GM21367 (cell line): ENCODE results near the gene RNF128.
"Not testable (repeated sequence)": the region's sequence is repeated elsewhere in the genome, so short reads cannot be mapped to it uniquely, and the experiment has no call there.

Source experiments
- ATAC-seq: cut with Tn5 transposase; IDR thresholded peaks from one replicate; pipeline ENCODE4 v1.9.1; 2021; ENCODE audit not compliant: unreplicated experiment

The RNF128 gene

DNA sequence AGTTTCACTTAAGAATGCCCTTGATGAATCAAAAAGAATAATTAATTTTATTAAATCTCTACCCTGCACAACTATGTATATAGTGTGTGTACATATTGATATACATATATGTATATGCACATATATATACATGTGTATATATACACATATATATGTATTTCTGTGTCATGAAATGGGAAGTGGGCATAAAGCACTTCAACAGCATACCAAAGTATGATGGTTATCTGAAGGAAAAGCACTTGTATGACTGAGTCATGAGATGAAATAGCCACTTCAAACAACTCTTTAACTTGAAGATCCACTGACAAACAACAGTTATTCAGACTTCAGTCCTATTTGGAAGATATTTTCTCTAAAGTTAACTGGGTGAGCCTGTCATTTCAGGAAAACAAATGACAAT, 16.3 kb downstream of the RNF128 start:
- no peak for ATAC-seq

DNA sequence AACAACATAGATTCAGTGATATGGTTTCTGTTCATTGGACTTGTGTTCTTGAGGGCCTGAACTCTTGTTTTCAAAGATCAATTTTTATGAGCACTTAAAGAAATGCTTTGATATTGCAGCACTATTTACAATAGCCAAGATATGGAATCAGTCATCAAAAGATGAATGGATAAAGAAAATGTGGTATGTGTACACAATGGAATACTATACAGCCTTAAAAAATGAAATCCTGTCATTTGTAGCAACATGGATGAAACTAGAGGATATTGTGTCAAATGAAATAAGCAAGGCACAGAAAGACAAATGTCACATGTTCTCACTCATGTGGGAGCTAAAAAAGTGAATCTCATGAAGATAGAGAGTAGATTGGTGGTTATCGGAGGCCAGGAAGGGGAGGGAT, 21.9 kb downstream of the RNF128 start:
- ATAC-seq = no peak

DNA sequence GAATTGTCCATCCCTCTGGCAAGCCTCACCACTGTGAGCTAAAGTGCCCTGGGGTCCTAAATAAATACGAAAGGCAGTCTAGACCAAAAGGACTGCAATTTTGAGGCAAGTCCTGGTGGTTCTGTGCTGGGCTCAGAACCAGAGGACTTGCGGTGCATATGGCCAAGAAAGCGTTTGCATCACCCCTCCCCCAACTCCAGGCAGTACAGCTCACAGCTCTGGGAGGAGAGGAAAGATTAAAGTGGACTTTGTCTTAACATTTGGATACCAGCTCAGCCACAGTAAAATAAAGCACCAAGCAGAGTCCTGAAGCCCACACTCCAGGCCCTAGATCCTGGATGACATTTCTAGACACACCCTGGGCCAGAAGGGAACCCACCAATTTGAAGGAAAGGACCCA, 24.9 kb downstream of the RNF128 start:
- no peak for ATAC-seq

DNA sequence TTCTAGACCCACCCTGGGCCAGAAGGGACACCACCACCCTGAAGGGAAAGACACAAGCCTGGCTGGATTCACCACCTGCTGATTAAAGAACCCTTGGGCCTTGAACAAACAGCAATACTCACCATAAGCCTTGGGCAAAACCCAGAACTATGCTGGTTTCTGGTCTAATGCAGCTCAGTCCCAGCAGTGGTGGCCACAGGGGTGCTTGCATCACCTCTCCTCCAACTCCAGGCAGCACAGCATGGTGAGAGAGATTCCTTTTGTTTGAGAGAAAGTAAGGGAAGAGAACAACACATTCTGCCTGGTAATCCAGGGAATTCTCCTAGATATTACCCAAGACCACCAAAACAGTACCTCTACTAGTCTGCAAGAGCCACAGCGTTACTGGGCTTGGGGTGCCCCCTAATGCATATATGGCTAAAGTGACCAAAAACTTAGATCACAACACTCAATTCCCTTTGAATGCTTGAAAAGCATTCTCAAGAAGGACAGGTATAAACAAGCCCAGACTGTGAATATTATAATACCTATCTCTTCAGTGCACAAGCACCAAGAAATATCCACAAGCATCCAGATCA, 25.7 kb downstream of the RNF128 start:
- no peak for ATAC-seq

DNA sequence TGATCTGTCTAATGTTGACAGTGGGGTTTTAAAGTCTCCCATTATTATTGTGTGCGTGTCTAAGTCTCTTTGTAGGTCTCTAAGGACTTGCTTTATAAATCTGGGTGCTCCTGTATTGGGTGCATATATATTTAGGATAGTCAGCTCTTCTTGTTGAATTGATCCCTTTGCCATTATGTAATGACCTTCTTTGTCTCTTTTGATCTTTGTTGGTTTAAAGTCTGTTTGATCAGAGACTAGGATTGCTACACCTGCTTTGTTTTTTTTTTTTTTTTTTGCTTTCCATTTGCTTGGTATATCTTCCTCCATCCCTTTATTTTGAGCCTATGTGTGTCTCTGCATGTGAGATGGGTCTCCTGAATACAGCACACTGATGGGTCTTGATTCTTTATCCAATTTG, 42.8 kb downstream of the RNF128 start:
- not testable (repeated sequence) for ATAC-seq

DNA sequence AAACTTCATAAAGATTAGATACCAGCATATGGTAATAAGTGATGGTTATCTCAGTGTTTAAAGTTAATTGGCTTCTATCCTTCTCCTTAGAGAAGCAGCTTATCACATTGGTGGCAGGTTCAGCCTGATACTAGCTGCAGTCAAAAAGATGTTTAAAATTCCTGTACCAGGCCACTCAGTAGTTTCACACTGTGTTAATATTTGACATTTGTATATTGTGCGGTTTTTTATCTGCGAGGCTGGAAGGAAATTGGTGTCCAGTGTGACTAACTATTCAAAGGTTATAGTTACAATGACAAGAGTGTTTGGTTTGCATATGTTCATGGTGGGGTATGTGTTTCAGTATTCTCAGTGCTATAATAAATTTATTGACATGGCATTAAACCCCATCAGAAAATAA, 48.5 kb downstream of the RNF128 start:
- ATAC-seq = no peak

DNA sequence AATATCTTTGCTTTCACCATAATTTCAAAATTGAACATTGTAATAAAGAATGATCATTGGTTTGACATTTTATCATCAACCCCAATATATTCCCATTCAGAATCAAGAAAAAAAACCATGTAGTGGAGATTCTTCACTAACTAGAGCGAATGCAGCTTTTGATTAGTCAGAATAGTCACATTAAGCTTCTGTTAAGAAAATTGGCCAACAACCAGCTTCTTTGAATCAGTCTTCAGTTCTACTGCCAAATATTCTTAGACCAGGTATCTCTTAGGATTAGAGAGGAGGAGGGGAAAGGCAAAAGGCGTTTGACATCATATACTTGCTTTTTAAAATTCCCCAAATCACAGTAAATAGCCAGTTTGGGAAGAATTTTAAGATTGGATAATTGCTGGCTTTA, 53.8 kb downstream of the RNF128 start:
- no peak for ATAC-seq

DNA sequence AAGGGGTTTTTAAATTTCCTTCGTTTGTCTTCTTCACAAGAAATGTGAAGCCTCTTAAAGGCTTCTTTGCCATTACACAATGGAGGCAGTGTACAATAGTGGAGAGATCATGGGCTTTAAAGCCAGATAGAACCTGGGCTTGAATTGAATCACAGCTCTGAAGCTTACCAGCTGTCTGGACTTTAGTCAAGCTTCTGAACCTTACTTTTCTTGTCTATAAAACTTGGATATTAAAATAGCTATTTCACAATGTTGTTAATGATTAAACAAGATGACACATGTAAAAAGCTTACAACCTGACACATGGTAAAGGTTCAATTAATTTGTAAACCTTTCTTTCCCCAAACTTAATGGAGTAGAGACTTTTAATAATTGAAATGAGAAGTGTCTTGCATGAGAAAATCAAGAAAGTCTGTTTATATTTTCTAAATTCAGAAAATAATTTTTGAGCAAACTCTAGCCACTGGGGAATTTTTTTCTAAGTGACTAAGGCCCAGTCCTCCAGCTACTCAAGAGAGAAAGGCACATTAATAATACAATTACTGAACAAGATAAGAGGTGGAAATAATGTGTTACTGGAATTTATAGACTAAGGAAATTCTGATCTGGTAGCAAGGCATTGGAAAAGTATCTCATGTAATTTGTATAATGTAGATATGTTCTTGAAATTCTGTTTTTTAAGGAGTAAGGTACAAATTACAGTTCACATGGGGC, 54.3 kb downstream of the RNF128 start:
- ATAC-seq = no peak

DNA sequence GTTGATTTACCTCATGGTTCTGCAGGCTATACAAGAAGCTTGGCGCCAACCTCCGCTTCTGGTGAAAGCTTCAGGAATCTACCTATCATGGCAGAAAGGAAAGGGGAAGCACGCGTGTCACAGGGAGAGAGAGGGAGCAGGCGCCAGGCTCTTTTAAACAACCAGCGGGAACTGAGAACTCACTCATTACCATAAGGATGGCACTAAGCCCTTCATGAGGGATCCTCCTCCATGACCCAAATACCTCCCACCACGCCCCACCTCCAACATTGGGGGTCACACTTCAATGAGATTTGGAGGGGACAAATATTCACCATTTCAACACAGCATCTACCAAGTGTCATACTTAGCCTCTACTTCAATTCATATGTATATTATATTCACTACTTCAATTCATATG, 57.2 kb downstream of the RNF128 start:
- ATAC-seq = no peak

DNA sequence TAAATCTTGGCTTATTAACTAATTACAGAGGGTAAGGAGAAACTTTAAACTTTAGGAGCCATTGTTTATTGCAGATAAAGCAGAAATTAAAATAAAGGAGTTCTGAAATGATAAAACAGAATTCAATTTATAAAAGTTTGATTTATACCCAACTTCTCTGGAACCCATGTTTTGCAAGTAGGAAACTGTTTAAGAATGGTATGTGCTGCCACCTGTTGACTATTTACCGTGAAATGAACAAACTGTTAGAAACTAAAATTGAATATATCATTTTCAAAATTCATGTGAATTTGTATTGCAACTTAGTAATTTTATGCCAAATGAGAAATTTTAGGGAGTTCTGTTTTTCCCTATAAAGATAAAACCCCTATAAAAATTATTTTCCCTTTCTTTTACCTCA, 65.0 kb downstream of the RNF128 start:
- no peak for ATAC-seq

DNA sequence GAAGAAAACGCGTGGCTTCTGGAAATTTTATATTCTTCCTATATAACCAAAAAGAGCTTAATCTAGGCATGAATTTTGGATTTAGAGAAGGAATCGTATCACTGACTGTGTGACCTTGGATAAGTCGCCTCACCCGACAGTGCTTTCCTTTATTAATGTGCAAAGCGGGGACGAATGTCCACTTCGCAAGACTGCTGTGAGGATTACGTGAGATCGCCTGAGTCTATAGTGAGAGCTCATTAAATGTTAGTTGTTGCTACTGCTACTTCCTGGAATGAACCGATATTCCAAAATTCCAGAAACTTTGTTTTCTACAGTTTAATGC, 75.5 kb downstream of the RNF128 start:
- ATAC-seq = peak; percentile 32

DNA sequence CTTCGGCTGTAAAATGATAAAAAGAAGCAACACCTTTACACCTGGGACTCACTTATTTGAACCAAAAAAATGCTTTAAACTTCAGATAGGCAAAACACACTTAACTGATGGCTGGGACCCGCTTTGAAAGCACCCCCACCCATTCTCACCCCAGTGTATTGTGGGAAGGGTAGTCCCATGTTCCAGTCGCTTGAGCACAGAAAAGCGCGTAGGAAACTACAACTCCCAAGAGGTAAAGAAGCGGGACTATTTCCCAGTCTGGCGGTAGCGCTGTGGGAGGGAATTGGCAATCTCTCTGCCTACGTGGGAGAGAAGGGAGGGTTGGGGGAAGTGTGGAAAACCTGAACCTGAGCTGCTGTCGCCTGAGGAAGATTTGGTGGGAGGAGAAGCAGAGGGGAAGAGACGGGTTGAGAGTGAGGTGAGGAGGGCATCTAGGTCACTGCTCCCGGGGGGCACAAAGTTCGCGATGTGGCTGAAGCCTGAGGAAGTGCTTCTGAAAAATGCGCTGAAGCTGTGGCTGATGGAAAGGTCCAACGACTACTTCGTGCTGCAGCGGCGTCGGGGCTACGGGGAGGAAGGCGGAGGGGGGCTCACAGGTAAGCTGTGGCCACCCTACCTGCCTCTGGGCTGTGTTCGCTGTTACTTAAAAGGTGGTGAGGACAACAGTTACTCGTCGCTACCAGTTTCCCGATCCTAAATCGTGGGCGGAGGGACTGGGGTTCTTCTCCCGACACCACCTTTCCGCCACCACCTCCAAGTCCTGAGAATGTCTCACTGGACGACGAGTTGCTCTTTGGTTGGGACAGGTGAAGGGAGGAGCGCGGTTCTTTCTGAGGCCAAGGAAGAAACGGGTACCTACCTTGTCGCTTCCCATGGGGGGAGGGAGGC, 76.1 kb downstream of the RNF128 start, which contains the start of gene TBC1D8B:
Gene TBC1D8B (plus strand): TSS at position 286 of the 888 bp plus-strand sequence. CDS start 181 bp downstream, at position 467.
- peak; percentile 98 for ATAC-seq

DNA sequence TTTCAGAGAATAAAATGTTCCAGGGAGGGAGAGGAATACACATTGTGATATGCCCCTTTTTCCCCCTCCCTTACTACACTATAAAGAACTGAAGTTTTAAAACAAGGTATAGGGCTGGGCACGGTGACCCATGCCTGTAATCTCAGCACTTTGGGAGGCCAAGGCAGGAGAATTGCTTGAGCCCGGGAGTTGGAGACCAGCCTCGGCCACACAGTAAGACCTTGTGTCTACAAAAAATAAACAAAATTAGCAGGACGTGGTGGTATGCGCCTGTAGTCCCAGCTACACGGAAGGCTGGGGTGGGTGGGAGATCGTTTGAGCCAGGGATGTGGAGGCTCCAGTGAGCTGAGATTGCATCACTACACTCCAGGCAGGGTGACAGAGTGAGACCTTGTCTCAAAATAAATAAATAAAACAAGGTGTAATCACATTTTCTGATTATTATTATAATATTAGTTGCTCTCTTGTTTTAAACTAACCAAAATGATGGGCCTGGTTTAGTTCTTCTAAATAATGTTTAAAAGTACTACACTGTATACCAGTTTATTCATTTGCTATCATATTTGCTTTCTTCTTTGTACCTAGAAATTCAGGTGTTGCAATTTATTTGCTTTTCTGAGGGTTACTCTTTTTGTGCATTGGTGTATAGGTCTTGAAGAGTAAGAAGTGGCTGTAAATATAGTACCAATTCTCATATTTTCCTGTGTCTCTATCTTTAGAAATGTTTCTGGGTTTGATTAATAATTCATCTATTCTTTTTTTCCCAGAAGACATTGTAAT, 84.8 kb downstream of the RNF128 start:
- ATAC-seq = no peak

DNA sequence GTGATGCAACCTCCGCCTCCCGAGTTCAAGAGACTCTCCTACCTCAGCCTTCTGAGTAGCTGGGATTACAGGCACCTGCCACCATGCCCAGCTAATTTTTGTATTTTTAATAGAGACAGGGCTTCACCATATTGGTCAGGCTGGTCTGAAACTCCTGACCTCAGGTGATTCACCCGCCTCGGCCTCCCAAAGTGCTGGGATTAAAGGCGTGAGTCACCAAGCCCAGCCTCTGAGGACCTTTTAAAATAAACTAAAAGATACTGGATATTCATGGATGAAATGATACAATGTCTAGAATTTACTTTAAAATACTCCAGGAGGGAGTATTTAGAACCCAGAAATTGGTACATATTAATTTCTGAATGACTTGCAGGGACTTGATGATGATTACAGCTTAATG, 86.4 kb downstream of the RNF128 start:
- not testable (repeated sequence) for ATAC-seq

DNA sequence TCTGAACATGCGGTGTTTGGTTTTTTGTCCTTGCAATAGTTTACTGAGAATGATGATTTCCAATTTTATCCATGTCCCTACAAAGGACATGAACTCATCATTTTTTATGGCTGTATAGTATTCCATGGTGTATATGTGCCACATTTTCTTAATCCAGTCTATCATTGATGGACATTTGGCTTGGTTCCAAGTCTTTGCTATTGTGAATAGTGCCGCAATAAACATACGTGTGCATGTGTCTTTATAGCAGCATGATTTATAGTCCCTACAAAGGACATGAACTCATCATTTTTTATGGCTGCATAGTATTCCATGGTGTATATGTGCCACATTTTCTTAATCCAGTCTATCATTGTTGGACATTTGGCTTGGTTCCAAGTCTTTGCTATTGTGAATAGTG, 87.6 kb downstream of the RNF128 start:
- not testable (repeated sequence) for ATAC-seq
